Measurements from ENCODE around the gene ETFA.

DNA sequence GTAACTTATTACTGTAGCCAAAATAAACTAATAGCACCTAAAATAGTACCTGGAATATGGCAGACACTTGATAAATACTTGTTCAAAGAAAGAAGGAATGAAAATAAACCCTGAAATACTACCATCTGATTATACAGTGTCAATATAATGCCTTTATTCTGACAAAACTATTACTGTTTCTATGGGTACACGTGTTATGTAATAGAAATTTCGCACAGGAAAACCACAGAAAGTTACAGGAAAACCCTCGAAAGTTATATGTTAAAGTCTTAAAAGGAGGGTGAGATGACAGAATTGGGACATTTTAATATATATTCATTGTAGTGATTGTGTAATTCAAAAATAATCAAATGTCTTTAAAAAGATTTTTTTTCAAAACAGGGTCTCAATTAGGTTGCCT, 28.8 kb downstream of the ETFA start:
- TF ChIP-seq IRF2 (CRISPR knock-in tag; IDR thresholded peaks at IDR 0.05) (no peak), SNIP1 (IDR thresholded peaks at IDR 0.05; ENCODE audit: low read depth) (no peak), U2AF2 (optimal IDR thresholded peaks at IDR 0.05; ENCODE audit: low read depth, low read length) (no peak), ERF (CRISPR knock-in tag; IDR thresholded peaks at IDR 0.05) (no peak), EP300 (IDR thresholded peaks at IDR 0.05; ENCODE audit: low read length) (no peak), ZNF444 (CRISPR knock-in tag; IDR thresholded peaks at IDR 0.05) (no peak), ZBTB7A (IDR thresholded peaks at IDR 0.05; ENCODE audit: borderline replicate concordance, control insufficient read depth, low read depth, low read length) (no peak), CTCF (IDR thresholded peaks at IDR 0.05 in 2 of 3, conservative IDR thresholded peaks at IDR 0.05 in 1 of 3; ENCODE audit: insufficient read depth in 2 of 3, low read depth in 1 of 3, low read length in 3 of 3) (no peak), POLR2A (conservative IDR thresholded peaks at IDR 0.05) (no peak)
